H9 (cell line): ENCODE measurements around the gene PIEZO2. TPM values are rescaled to one million over a fixed set of nuclear protein-coding genes. Genes with fewer than 3 reads are reported as not detected.

Source experiments
- DNase-seq: peaks from one replicate; pipeline ENCODE4 v3.0.0-alpha.2; 2017
- H2AFZ ChIP-seq: one replicate; pipeline ENCODE4 v1.6.1; 2013; ENCODE audit warnings: mild to moderate bottlenecking, low read length, control low read depth, moderate library complexity
- H2AK5ac ChIP-seq: 2 replicates; pipeline ENCODE4 v1.6.1; 2013; ENCODE audit warnings: low read length, control low read depth, mixed read lengths; ENCODE audit not compliant: insufficient read length
- H2BK120ac ChIP-seq: one replicate; pipeline ENCODE4 v1.6.1; 2013; ENCODE audit warnings: low read depth, mild to moderate bottlenecking, low read length, control low read depth, inconsistent platforms; ENCODE audit not compliant: poor library complexity, severe bottlenecking
- H2BK12ac ChIP-seq: 2 replicates; pipeline ENCODE4 v1.6.1; 2013; ENCODE audit warnings: low read length, control low read depth, mixed read lengths, low read depth; ENCODE audit not compliant: insufficient read length
- H2BK15ac ChIP-seq: 2 replicates; pipeline ENCODE4 v1.6.1; 2013; ENCODE audit warnings: low read depth, low read length, control low read depth
- H2BK20ac ChIP-seq: one replicate; pipeline ENCODE4 v1.6.1; 2013; ENCODE audit warnings: low read depth, mild to moderate bottlenecking, low read length, control low read depth, inconsistent platforms; ENCODE audit not compliant: poor library complexity, severe bottlenecking
- H2BK5ac ChIP-seq: 2 replicates; pipeline ENCODE4 v1.6.1; 2013; ENCODE audit warnings: low read length, control low read depth, mixed read lengths; ENCODE audit not compliant: insufficient read length
- H3K14ac ChIP-seq: 2 replicates; pipeline ENCODE4 v1.6.1; 2013; ENCODE audit warnings: low read length, control low read depth; ENCODE audit not compliant: insufficient read depth
- H3K18ac ChIP-seq: 2 replicates; pipeline ENCODE4 v1.6.1; 2013; ENCODE audit warnings: low read depth, mild to moderate bottlenecking, mixed read lengths, low read length, control low read depth; ENCODE audit not compliant: insufficient read length
- H3K23ac ChIP-seq: 2 replicates; pipeline ENCODE4 v1.6.1; 2013; ENCODE audit warnings: low read length, control low read depth, mixed read lengths, low read depth; ENCODE audit not compliant: insufficient read length
- H3K23me2 ChIP-seq: 2 replicates; pipeline ENCODE4 v1.6.1; 2013; ENCODE audit warnings: low read depth, mild to moderate bottlenecking, mixed read lengths, low read length, control low read depth; ENCODE audit not compliant: insufficient read length, poor library complexity, severe bottlenecking
- H3K27ac ChIP-seq: 2 replicates; pipeline ENCODE4 v1.5.1; 2013; ENCODE audit warnings: low read length, control low read depth, mixed read lengths, low read depth; ENCODE audit not compliant: insufficient read length
- H3K27me3 ChIP-seq: 2 replicates; pipeline ENCODE4 v1.6.1; 2013; ENCODE audit warnings: low read length, control low read depth, inconsistent platforms; ENCODE audit not compliant: insufficient read depth
- H3K4ac ChIP-seq: 2 replicates; pipeline ENCODE4 v1.6.1; 2013; ENCODE audit warnings: low read depth, mild to moderate bottlenecking, control low read depth, inconsistent platforms, low read length, moderate library complexity
- H3K4me1 ChIP-seq: 2 replicates; pipeline ENCODE4 v1.6.1; 2013; ENCODE audit warnings: low read length, control low read depth, inconsistent platforms; ENCODE audit not compliant: insufficient read depth
- H3K4me2 ChIP-seq: 2 replicates; pipeline ENCODE4 v1.6.1; 2013; ENCODE audit warnings: low read length, control low read depth, mixed read lengths; ENCODE audit not compliant: insufficient read length, insufficient read depth
- H3K56ac ChIP-seq: 2 replicates; pipeline ENCODE4 v1.6.1; 2013; ENCODE audit warnings: low read depth, mild to moderate bottlenecking, mixed read lengths, low read length, control low read depth; ENCODE audit not compliant: insufficient read length
- H3K79me1 ChIP-seq: 2 replicates; pipeline ENCODE4 v1.6.1; 2013; ENCODE audit warnings: low read depth, mild to moderate bottlenecking, moderate library complexity, low read length, control low read depth, inconsistent platforms; ENCODE audit not compliant: insufficient read depth, poor library complexity, severe bottlenecking
- H3K79me2 ChIP-seq: 2 replicates; pipeline ENCODE4 v1.6.1; 2013; ENCODE audit warnings: low read length, control low read depth, inconsistent platforms; ENCODE audit not compliant: insufficient read depth
- H3K9ac ChIP-seq: 2 replicates; pipeline ENCODE4 v1.6.1; 2013; ENCODE audit warnings: low read length, control low read depth, mixed read lengths; ENCODE audit not compliant: insufficient read length; ENCODE audit errors: extremely low read depth
- H3K9me3 ChIP-seq: one replicate; pipeline ENCODE4 v1.6.1; 2013; ENCODE audit warnings: low read depth, low read length, inconsistent platforms; ENCODE audit not compliant: control insufficient read depth
- H3T11ph ChIP-seq: one replicate; pipeline ENCODE4 v1.6.1; 2013; ENCODE audit warnings: mild to moderate bottlenecking, low read length, control low read depth, inconsistent platforms
- H4K20me1 ChIP-seq: one replicate; pipeline ENCODE4 v1.6.1; 2013; ENCODE audit not compliant: control insufficient read depth, insufficient read length, insufficient read depth
- H4K5ac ChIP-seq: 2 replicates; pipeline ENCODE4 v1.6.1; 2013; ENCODE audit warnings: low read depth, mild to moderate bottlenecking, mixed read lengths, low read length, control low read depth; ENCODE audit not compliant: insufficient read length
- H4K8ac ChIP-seq: replicated peaks from 2 replicates; pipeline ENCODE4 v1.6.1; 2013; ENCODE audit warnings: low read length, control low read depth, mixed read lengths, low read depth; ENCODE audit not compliant: insufficient read length
- H4K91ac ChIP-seq: 2 replicates; pipeline ENCODE4 v1.6.1; 2013; ENCODE audit warnings: low read depth, mild to moderate bottlenecking, moderate library complexity, mixed read lengths, low read length, control low read depth; ENCODE audit not compliant: insufficient read length
- H3K27ac Mint-ChIP-seq, 3 experiments: 2 replicates in 2 of 3; 3 replicates in 1 of 3; pipeline ENCODE4 v1.8.0; 2020 to 2021; ENCODE audit warnings: mixed read lengths in 3 of 3, mild to moderate bottlenecking in 1 of 3, moderate library complexity in 1 of 3
- H3K27me3 Mint-ChIP-seq: 2 replicates; pipeline ENCODE4 v1.8.0; 2021; ENCODE audit warnings: low read depth, mild to moderate bottlenecking, moderate library complexity, mixed read lengths
- H3K36me3 Mint-ChIP-seq, 3 experiments: 2 replicates in 2 of 3; 3 replicates in 1 of 3; pipeline ENCODE4 v1.8.0; 2020 to 2021; ENCODE audit warnings: low read depth in 3 of 3, mixed read lengths in 3 of 3; ENCODE audit not compliant: insufficient read depth in 1 of 3
- H3K4me1 Mint-ChIP-seq, 2 experiments: 2 replicates each; pipeline ENCODE4 v1.8.0; 2020; ENCODE audit warnings: mixed read lengths in 2 of 2
- H3K4me3 Mint-ChIP-seq, 2 experiments: 2 replicates in 1 of 2; 3 replicates in 1 of 2; pipeline ENCODE4 v1.8.0; 2020 to 2021; ENCODE audit warnings: mild to moderate bottlenecking in 2 of 2, mixed read lengths in 2 of 2, moderate library complexity in 1 of 2
- H3K9me3 Mint-ChIP-seq, 2 experiments: 2 replicates in 1 of 2; 3 replicates in 1 of 2; pipeline ENCODE4 v1.8.0; 2020; ENCODE audit warnings: mild to moderate bottlenecking in 2 of 2, mixed read lengths in 2 of 2, moderate library complexity in 1 of 2
- CTCF ChIP-seq: fragments of 200-600 bp; sonication (generic); conservative IDR thresholded peaks from 3 replicates; pipeline ENCODE4 v1.8.0; 2021; ENCODE audit warnings: antibody characterized with exemption, mild to moderate bottlenecking
- WGBS: extraction: QIAGEN DNeasy Blood & Tissue Kit; methylation state at CpG from one replicate; pipeline ENCODE4 v1.1.7; 2013; ENCODE audit warnings: missing lambda C conversion rate, low lambda C conversion rate, mixed read lengths; ENCODE audit not compliant: insufficient read length; ENCODE audit errors: extremely low coverage; 5-methylcytosine and 5-hydroxymethylcytosine counted together
- total RNA-seq: library from RNA; stranded (reverse); gene quantifications from 2 replicates; pipeline ENCODE4 v1.2.1, GENCODE V29; 2021

The PIEZO2 gene
- total RNA-seq, 1 experiment from 2014 or later: 3.9 TPM

GRCh38 chr18:11000071-11000470 is 149.3 kb downstream of the PIEZO2 start:
- Histone ChIP-seq H3K56ac (no peak overlapping the region), H2AFZ (no peak overlapping the region), H4K20me1 (no peaks in the 10 kb centered on the region), H3K4ac (no peak overlapping the region), H3K27me3 (no peaks in the 10 kb centered on the region), H3K27ac (no peak overlapping the region), H2BK5ac (no peak overlapping the region), H4K8ac (no peak overlapping the region), H3K18ac (no peak overlapping the region), H2BK20ac (no peak overlapping the region), H3K79me2 (no peaks in the 10 kb centered on the region), H3K9me3 (no peaks in the 10 kb centered on the region), H3K23ac (no peak overlapping the region), H3K14ac (no peak overlapping the region), H2BK15ac (no peak overlapping the region), H2AK5ac (no peak overlapping the region), H3K4me2 (no peak overlapping the region), H3T11ph (no peak overlapping the region), H3K79me1 (no peaks in the 10 kb centered on the region), H3K23me2 (no peaks in the 10 kb centered on the region), H2BK12ac (no peak overlapping the region), H3K9ac (no peak overlapping the region), H2BK120ac (no peak overlapping the region), H4K5ac (no peak overlapping the region), H3K4me1 (no peaks in the 10 kb centered on the region), H4K91ac (no peak overlapping the region)
- H3K27me3 Mint-ChIP-seq: peaks cover 3% of the 10 kb centered on the region
- H3K27ac Mint-ChIP-seq: no peak overlapping the region
- H3K4me1 Mint-ChIP-seq: peaks cover 3 to 6% of the 10 kb centered on the region in 2 experiments
- no peak overlapping the region for H3K4me3 Mint-ChIP-seq
- no peak for DNase-seq
- peaks cover 10 to 19% (median 15%) of the 10 kb centered on the region in 3 experiments for H3K36me3 Mint-ChIP-seq
- WGBS: no CpG with 5 or more reads among the region's 3 CpGs
- H3K9me3 Mint-ChIP-seq: peaks cover 16 to 18% of the 10 kb centered on the region in 2 experiments
- TF ChIP-seq CTCF: no peak
